BE2C (cell line): ENCODE data around the gene PAPPA. TPM values are rescaled to one million over a fixed set of nuclear protein-coding genes. Genes with fewer than 3 reads are reported as not detected.

ENCODE experiments used
- DNase-seq: peaks from one replicate; pipeline ENCODE4 v3.0.0-alpha.2; 2020
- H3K27me3 ChIP-seq: fragments of 250-450 bp; sonication (Bioruptor Pico); 2 replicates; pipeline ENCODE4 v1.5.1; 2020; ENCODE audit warnings: mild to moderate bottlenecking
- H3K36me3 ChIP-seq: fragments of 250-450 bp; sonication (Bioruptor Pico); 2 replicates; pipeline ENCODE4 v1.5.1; 2020; ENCODE audit warnings: mild to moderate bottlenecking
- H3K4me1 ChIP-seq: fragments of 250-450 bp; sonication (Bioruptor Pico); 2 replicates; pipeline ENCODE4 v1.5.1; 2020
- H3K4me3 ChIP-seq: 2 replicates; pipeline ENCODE4 v1.5.1; 2011; ENCODE audit warnings: low read depth, low read length
- H3K9me3 ChIP-seq: fragments of 250-450 bp; sonication (Bioruptor Pico); 2 replicates; pipeline ENCODE4 v1.5.1; 2020
- CTCF ChIP-seq: IDR thresholded peaks from 2 replicates; pipeline ENCODE4 v1.5.1; 2012; ENCODE audit warnings: mild to moderate bottlenecking, low read depth, low read length
- polyA plus RNA-seq: library from polyadenylated mRNA; unstranded; fragments of >200 nt; gene quantifications from one replicate; pipeline ENCODE4 v1.2.1, GENCODE V29; 2012; ENCODE audit warnings: low read depth, missing spikeins; ENCODE audit not compliant: insufficient read length, insufficient read depth

Gene PAPPA
- polyA plus RNA-seq, result 1.9 TPM

- peaks cover 83% of the 10 kb centered on the region for H3K27me3 ChIP-seq
- H3K4me3 ChIP-seq, result no peak within 1 kb of the TSS
- DNase-seq, result no peak
- peaks cover 3% of the 10 kb centered on the region; the same call in 1 of the 2 replicates for H3K4me1 ChIP-seq
- no peak for TF ChIP-seq CTCF
- H3K9me3 ChIP-seq, result no peaks in the 10 kb centered on the region
- no peaks in the 10 kb centered on the region for H3K36me3 ChIP-seq
Measured at GRCh38 chr9:116153765-116154333, at the start of gene PAPPA. Gene PAPPA, plus strand, starts transcription at chr9:116153791. Its CDS starts 382 bp downstream, at chr9:116154173.

GRCh38 chr9:116103976-116104820 is 49.4 kb upstream of the PAPPA start:
- no peak overlapping the region for H3K4me3 ChIP-seq

GRCh38 chr9:116112236-116112635 is 41.4 kb upstream of the PAPPA start:
- Histone ChIP-seq H3K27me3 (no peaks in the 10 kb centered on the region), H3K9me3 (no peaks in the 10 kb centered on the region), H3K4me1 (no peaks in the 10 kb centered on the region), H3K36me3 (no peaks in the 10 kb centered on the region), H3K4me3 (no peak overlapping the region)
- DNase-seq, result no peak
- peak; percentile 18; the same call in 1 of the 2 replicates for TF ChIP-seq CTCF

More at GRCh38 chr9:116103976-116104820, 49.4 kb upstream of the PAPPA start:
- no peak for DNase-seq
- Histone ChIP-seq H3K9me3 (no peaks in the 10 kb centered on the region), H3K27me3 (no peaks in the 10 kb centered on the region), H3K36me3 (no peaks in the 10 kb centered on the region), H3K4me1 (no peaks in the 10 kb centered on the region)
- TF ChIP-seq CTCF, result no peak

GRCh38 chr9:116115761-116116353 is 37.7 kb upstream of the PAPPA start:
- no peak for DNase-seq
- Histone ChIP-seq H3K9me3 (no peaks in the 10 kb centered on the region), H3K27me3 (no peaks in the 10 kb centered on the region), H3K36me3 (no peaks in the 10 kb centered on the region), H3K4me3 (no peak overlapping the region), H3K4me1 (no peaks in the 10 kb centered on the region)
- TF ChIP-seq CTCF, result no peak

- Histone ChIP-seq H3K4me1 (no peaks in the 10 kb centered on the region), H3K4me3 (no peak overlapping the region), H3K27me3 (no peaks in the 10 kb centered on the region), H3K36me3 (no peaks in the 10 kb centered on the region), H3K9me3 (no peaks in the 10 kb centered on the region)
- TF ChIP-seq CTCF, result no peak
- DNase-seq, result no peak
Measured at GRCh38 chr9:116116393-116116792, 37.2 kb upstream of the PAPPA start.

GRCh38 chr9:116123171-116123570 is 30.4 kb upstream of the PAPPA start:
- Histone ChIP-seq H3K36me3 (no peaks in the 10 kb centered on the region), H3K9me3 (no peaks in the 10 kb centered on the region), H3K4me1 (no peaks in the 10 kb centered on the region), H3K4me3 (no peak overlapping the region), H3K27me3 (no peaks in the 10 kb centered on the region)
- DNase-seq, result no peak
- TF ChIP-seq CTCF, result no peak
